Measurements from ENCODE around the gene SLC35F3. TPM values are rescaled to one million over a fixed set of nuclear protein-coding genes. Genes with fewer than 3 reads are reported as not detected.

The SLC35F3 gene
- total and polyA plus RNA-seq, 2 donors from 2014 or later = 0.41 to 0.66 TPM

GRCh38 chr1:234163267-234163919, 258.9 kb downstream of the SLC35F3 start:
- no peaks in the 10 kb centered on the region for H3K27me3 ChIP-seq (ENCODE audit: control insufficient read depth, insufficient read depth, low read length)
- no peak for DNase-seq
- intact Hi-C loops (cut with DNase I) = no loop called here

GRCh38 chr1:234164098-234164709, 259.7 kb downstream of the SLC35F3 start:
- TF ChIP-seq CTCF (IDR thresholded peaks at IDR 0.05; ENCODE audit: borderline replicate concordance, extremely low read depth, insufficient read depth) = no peak
- intact Hi-C loops (cut with DNase I) = no loop called here
- DNase-seq (no peak), FAIRE-seq (no peak)
- H3K27me3 ChIP-seq (ENCODE audit: control insufficient read depth, insufficient read depth, low read length) = no peaks in the 10 kb centered on the region
- no peak overlapping the region for H3K9ac ChIP-seq (ENCODE audit: low read length in 3 of 3)
- H3K9me3 ChIP-seq (ENCODE audit: control insufficient read depth in 2 of 3, insufficient read depth in 1 of 3, low read length in 3 of 3) = no peaks in the 10 kb centered on the region
- H3K4me1 ChIP-seq (ENCODE audit: control insufficient read depth in 2 of 3, insufficient read depth in 2 of 3, low read depth in 1 of 3, low read length in 3 of 3) = no peaks in the 10 kb centered on the region
- no peaks in the 10 kb centered on the region for H3K36me3 ChIP-seq (ENCODE audit: control insufficient read depth in 2 of 3, insufficient read depth in 3 of 3, low read length in 3 of 3)
- H3K27ac ChIP-seq (ENCODE audit: low read depth in 2 of 2, low read length in 2 of 2) = no peak overlapping the region
- no peak overlapping the region for H3K4me3 ChIP-seq (ENCODE audit: low read length in 3 of 3)

More at GRCh38 chr1:234163267-234163919, 258.9 kb downstream of the SLC35F3 start:
- H3K9ac ChIP-seq (ENCODE audit: low read length in 3 of 3) = no peak overlapping the region
- no peaks in the 10 kb centered on the region for H3K9me3 ChIP-seq (ENCODE audit: control insufficient read depth in 2 of 3, insufficient read depth in 1 of 3, low read length in 3 of 3)
- no peaks in the 10 kb centered on the region for H3K4me1 ChIP-seq (ENCODE audit: control insufficient read depth in 2 of 3, insufficient read depth in 2 of 3, low read depth in 1 of 3, low read length in 3 of 3)
- no peak overlapping the region for H3K27ac ChIP-seq (ENCODE audit: low read depth in 2 of 2, low read length in 2 of 2)
- no peak for FAIRE-seq
- H3K4me3 ChIP-seq (ENCODE audit: low read length in 3 of 3) = no peak overlapping the region
- no peaks in the 10 kb centered on the region for H3K36me3 ChIP-seq (ENCODE audit: control insufficient read depth in 2 of 3, insufficient read depth in 3 of 3, low read length in 3 of 3)
- no peak for TF ChIP-seq CTCF (IDR thresholded peaks at IDR 0.05; ENCODE audit: borderline replicate concordance, extremely low read depth, insufficient read depth)

DNA sequence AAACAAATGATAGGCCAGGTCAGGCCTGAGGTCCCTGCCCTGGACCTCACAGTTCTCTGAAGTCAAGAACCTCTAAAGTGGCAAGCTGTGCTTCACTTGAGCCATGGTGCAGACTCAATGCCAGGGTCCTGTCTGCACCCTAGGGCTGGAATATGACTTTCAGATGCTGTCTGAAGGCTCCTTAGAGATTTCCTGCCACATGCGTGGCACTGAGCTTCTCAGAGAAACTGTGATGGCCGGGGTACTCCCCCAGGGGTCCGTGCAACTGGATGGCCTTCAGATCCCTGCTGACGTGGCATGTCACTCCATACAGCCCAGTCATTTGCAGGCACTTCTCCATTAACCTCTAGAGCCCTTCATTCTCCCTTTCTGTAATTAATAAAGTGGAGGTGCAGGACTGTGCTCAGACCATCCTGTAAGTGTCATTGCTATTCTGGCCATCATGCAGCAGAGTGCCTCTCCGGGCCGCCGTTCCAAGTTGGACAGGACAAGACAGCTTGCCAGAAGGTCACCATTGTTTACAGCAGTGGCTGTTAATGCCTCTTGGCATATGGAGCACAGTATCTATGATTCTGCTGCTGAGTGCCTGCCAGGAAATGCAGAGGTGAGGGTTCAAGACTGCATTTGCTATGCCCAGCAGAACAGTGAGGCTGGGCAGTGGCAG, 263.7 kb downstream of the SLC35F3 start:
- Histone ChIP-seq H3K4me1 (ENCODE audit: control insufficient read depth in 2 of 3, insufficient read depth in 2 of 3, low read depth in 1 of 3, low read length in 3 of 3) (no peaks in the 10 kb centered on the region), H3K4me3 (ENCODE audit: low read length in 3 of 3) (no peak overlapping the region), H3K27me3 (ENCODE audit: control insufficient read depth, insufficient read depth, low read length) (no peaks in the 10 kb centered on the region), H3K9me3 (ENCODE audit: control insufficient read depth in 2 of 3, insufficient read depth in 1 of 3, low read length in 3 of 3) (no peaks in the 10 kb centered on the region), H3K27ac (ENCODE audit: low read depth in 2 of 2, low read length in 2 of 2) (no peak overlapping the region), H3K36me3 (ENCODE audit: control insufficient read depth in 2 of 3, insufficient read depth in 3 of 3, low read length in 3 of 3) (no peaks in the 10 kb centered on the region), H3K9ac (ENCODE audit: low read length in 3 of 3) (no peak overlapping the region)
- intact Hi-C loops (cut with DNase I) = no loop called here
- TF ChIP-seq CTCF (IDR thresholded peaks at IDR 0.05; ENCODE audit: borderline replicate concordance, extremely low read depth, insufficient read depth) = no peak
- FAIRE-seq (no peak), DNase-seq (no peak)

Data from kidney (tissue), 14 donors.